Hypothalamus (tissue), 51 donors: ENCODE data around the gene NAA20.

Experiments
- DNase-seq, 51 donors: peaks; one replicate each; lab custom pipeline; 2025; lab: John Stamatoyannopoulos, UW

NAA20 gene

DNA sequence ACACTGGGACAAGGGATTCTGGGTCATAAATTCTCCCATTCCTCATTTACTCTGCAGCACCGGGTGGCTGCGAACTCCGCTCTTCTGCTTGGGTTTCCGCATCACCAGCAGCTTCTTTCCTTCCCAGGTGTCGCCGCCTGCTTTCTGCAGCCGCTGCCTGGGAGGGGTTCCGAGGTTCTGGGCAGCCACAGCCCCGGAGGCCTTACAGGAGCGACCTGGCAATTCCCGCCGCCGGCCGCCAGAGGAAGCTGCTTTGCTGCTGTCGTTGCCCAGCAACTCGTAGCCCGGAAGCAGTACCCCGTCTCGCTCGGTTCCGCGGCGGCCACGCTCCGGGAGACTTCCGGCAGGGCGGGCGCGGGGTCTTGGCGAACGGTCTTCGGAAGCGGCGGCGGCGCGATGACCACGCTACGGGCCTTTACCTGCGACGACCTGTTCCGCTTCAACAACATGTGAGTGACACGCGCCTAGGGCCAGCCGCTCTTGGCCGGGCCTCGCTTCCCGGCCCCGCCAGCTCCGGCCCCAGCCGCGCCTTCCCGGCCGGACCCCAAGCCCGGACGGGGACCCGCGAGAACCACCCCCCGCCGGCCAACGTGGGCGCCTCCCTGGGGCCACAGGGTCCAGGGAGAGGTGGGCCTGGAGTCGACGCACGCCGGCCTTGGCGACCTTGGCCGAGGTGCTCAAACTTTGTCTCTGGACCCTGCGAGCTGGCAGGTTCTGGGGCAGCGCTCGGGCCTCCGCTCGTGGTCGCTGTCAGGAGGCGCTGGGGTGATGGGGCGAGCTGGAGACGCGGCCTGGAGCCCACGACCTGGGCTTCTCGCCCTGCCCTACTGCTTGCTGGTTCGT, at the start of gene NAA20:
TSS of gene NAA20 (plus strand) at position 362 of the 843 bp plus-strand sequence. CDS start at position 397, 35 bp downstream.
- peak in 50 of 51 donors; percentile 37 to 96 (median 91) for DNase-seq

DNA sequence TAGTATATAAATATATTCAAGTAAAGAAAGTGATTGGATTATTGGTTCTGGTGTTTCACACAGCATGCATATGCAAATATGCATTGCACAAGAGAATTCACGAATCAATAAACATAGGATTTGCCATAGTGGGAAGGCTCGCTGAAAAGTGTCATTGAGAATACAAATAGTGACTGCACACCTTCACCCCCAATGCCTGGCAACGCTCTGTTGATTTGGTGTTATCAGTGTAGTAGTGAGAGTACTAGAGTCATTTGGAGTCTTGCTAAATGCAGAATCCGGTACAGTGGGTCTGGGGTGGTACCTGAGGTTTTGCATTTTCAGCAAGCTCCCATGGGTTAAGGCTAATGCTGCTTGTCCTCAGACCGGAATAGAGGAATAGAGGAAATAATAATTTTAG, 49.7 kb upstream of the NAA20 start:
- DNase-seq, result no peak

GRCh38 chr20:19968028-19968427, 49.1 kb upstream of the NAA20 start:
- DNase-seq, result no peak

GRCh38 chr20:19968466-19969073, 48.6 kb upstream of the NAA20 start:
- DNase-seq, result no peak

- DNase-seq, result no peak
Observed at GRCh38 chr20:19969106-19969505, 48.1 kb upstream of the NAA20 start.

GRCh38 chr20:19969507-19970255, 47.5 kb upstream of the NAA20 start:
- no peak for DNase-seq

DNA sequence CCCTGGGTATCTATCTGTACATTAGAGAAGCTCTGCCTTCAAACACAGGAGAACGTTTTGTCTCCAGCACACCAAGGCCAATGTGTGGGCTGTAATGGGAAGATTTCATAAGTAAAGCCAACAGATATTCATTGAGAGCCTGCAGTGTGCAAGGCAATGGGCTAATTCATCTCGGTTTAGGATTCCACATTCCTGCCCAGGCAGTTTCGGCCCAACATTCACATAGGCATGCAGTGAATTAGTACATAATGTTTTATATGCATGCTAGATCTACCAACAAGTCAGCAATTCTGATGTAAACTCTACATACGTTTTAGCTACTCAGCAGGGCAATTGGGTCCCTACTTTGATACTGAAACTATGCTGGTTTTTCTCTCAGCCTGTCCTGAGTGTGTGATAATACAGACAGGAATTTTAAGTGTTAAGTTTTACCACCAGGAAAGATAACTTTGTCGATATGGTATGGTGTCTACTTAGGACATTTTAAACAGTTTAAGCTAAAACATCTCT, 46.9 kb upstream of the NAA20 start:
- no peak for DNase-seq

GRCh38 chr20:19971116-19971515, 46.0 kb upstream of the NAA20 start:
- no peak for DNase-seq

DNA sequence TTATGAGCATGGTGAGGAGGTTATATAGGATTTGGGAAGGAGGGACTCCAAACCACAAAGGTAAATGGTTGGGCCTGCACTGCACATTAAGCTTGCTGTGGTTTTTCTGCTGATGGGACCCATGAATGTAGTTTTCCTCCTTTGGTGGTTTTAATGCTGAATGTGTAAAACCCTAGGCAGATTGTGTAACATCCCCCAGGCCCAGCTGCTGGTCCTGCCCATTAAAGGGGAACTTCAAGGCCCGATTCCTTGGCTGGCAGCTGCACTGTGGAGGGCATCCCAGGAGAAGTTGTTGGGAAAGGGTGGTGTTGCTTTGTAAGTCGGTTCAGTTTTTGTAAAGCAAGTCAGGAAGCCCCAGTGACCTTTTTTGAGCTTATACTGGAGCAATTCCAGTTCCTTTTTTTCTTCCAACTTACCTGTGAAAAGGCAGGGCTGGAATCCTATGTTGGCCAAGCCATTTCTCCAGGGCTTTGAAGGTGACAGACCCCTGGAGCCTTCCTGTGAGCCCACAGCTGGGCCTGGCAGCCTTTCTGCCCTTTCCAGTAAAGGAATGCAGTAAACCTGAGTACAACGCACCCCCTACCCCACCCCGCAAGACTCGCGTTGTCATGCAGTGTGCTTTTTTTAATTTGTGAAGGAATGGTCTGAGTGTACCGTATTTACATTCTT, 43.1 kb upstream of the NAA20 start:
- DNase-seq, result peak in 28 of 51 donors; percentile 16 to 68 (median 49)

GRCh38 chr20:19974630-19975435, 42.3 kb upstream of the NAA20 start:
- DNase-seq, result peak; percentile 36 to 96 (median 84)

GRCh38 chr20:19975436-19975799, 41.7 kb upstream of the NAA20 start:
- DNase-seq, result peak in 12 of 51 donors; percentile 44 to 75 (median 56)

GRCh38 chr20:19975901-19976300, 41.3 kb upstream of the NAA20 start:
- peak in 13 of 51 donors; percentile 8 to 68 (median 25) for DNase-seq

DNA sequence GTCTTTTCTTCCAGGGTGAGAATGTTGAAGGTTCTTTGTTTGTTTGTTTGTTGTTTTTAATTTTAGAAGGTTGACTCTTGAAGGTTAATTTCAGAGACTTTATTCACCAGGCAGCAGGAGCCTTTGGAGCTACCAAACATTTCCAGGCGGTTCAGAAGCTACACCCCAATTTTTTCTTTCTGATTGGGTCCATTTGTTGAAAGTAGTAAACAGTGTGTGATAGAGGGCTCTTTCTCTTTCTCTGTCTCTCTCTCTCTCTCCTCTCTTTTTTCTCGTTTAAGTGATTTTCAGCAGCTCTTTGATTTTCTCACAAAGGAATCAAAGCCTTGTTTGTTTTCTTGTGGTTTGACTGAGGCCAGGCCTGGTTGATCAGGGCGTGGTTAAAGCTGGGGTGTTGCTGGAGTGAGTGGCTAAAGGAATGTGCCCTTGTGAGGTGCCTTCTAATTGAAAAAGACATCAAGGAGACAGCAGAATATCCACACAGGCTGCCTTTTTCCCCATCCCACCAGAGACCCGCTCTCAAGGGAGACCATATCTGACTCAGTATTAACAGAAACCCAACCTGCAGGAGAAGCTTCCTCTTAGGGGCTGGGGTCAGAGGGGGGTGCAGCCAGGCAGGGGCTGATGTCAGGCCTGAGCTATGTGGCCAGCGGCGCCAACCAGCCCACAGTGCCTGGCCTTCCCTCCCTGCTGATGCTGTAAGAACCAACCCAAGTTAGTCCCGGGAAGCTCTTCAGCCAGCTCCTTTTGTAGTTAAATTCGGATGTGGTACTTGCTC, 40.4 kb upstream of the NAA20 start:
- DNase-seq, result peak in 34 of 51 donors; percentile 21 to 85 (median 44)

- DNase-seq, result peak in 2 of 51 donors; percentile 54 to 71
Observed at GRCh38 chr20:19977373-19977770, 39.8 kb upstream of the NAA20 start.

GRCh38 chr20:19978511-19979210, 38.5 kb upstream of the NAA20 start:
- peak in 7 of 51 donors; percentile 20 to 41 (median 29) for DNase-seq

- no peak for DNase-seq
Observed at GRCh38 chr20:19981031-19981451, 36.1 kb upstream of the NAA20 start.

- DNase-seq, result peak in 9 of 51 donors; percentile 22 to 51 (median 34)
Observed at GRCh38 chr20:19986419-19986818, 30.7 kb upstream of the NAA20 start.

GRCh38 chr20:19987046-19987445, 30.1 kb upstream of the NAA20 start:
- DNase-seq, result no peak
